ENCODE results near the gene OVCA2.

The OVCA2 gene

DNA sequence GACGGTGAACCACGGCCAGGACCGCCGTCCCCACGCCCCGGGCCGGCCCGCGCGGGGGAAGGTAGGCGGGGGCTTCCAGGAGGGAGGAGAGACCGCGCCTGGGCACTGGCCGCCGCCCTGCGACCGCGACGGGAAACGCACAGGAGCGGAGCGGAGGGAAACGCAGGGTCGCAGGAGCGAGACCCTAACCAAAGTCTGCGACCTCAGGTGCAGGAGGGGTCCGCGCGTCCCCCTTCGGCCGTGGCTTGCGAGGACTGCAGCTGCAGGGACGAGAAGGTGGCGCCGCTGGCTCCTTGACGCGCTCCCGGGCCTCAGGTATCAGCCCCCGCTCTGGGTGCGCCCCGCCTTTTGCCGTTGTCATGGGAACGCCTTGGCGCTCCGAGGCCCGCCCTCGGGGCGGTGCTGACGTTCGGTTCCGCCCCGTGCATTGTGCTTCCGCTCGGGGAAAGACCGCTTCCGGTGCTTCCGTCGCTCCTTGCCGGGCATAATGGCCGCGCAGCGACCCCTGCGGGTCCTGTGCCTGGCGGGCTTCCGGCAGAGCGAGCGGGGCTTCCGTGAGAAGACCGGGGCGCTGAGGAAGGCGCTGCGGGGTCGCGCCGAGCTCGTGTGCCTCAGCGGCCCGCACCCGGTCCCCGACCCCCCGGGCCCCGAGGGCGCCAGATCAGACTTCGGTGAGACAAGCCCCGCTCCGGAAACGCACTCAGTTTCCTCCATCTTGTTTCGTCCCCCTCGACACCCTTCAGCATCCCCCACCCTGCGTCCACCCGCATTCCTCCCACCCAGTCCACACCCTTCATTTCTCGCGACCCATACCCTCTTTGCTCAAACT lies at the start of gene OVCA2:
Gene OVCA2, plus strand, starts transcription at position 462 of the 829 bp plus-strand sequence. Its CDS starts 26 bp downstream, at position 488.
- in situ Hi-C loops (cut with HindIII; ENCODE audit: low sequenced_read_pairs) = no loop called here

DNA sequence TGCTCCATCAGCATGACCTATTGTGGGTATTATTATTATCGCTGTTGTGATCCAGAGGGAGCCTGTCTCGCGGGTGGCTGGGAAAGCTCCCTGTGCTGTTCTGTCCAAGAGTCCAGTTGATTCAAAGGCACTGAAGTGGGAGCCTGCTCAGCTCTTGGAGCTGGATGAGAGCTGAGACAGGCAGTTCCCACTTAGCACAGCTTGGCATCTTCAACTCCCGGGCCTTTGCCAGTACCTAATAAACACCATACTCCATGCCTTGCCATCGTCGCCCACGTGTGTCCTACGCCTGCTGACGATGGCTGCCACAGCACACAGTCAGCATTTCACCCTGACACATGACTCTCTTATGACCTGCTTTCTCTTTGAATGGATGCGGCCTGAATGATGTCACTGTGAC lies 49.3 kb upstream of the OVCA2 start:
- in situ Hi-C loops (cut with HindIII; ENCODE audit: low sequenced_read_pairs) = no loop called here

DNA sequence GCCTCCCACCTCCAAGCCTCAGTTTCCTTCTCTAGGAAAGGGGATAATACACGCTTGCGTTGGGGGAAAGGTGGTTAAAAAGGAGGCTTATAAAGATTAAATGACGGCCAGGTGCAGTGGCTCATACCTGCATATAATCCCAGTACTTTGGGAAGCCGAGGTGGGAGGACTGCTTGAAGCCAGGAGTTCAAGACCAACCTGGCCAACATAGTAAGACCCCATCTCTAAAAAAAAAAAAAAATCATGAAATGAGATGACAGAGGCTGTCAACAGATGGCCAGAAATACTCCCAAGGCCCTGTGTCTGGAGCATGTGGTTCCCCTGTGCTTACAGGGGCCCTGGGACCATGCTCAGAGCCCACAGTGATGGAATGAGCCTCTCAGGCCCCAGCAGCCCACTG lies 47.1 kb upstream of the OVCA2 start:
- in situ Hi-C loops (cut with HindIII; ENCODE audit: low sequenced_read_pairs) = no loop called here

DNA sequence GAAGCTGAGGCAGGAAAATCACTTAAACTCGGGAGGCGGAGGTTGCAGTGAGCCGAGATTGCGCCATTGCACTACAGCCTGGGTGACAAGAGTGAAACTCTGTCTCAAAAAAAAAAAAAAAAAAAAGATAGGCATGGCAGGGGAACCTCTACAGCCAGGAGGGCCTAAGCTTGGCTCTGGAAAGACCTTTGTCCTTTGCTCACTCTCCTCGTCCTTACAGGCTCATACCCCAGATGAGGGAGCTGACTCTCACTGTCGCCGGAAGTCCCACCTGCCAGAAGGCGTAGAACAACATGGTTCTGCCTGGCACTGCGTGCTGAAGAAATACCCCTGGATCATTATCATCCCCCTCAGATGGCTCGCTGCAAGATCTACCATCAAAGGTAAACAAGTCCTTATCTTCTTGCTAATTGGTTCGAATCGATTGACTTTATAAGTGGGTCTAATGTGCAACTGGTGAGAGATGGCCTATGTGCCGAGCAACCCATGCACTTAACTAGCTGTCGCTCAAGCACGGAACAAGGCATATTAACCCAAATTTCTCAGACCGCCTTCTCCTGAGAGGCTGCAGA lies 46.4 kb upstream of the OVCA2 start:
- in situ Hi-C loops (cut with HindIII; ENCODE audit: low sequenced_read_pairs) = no loop called here

DNA sequence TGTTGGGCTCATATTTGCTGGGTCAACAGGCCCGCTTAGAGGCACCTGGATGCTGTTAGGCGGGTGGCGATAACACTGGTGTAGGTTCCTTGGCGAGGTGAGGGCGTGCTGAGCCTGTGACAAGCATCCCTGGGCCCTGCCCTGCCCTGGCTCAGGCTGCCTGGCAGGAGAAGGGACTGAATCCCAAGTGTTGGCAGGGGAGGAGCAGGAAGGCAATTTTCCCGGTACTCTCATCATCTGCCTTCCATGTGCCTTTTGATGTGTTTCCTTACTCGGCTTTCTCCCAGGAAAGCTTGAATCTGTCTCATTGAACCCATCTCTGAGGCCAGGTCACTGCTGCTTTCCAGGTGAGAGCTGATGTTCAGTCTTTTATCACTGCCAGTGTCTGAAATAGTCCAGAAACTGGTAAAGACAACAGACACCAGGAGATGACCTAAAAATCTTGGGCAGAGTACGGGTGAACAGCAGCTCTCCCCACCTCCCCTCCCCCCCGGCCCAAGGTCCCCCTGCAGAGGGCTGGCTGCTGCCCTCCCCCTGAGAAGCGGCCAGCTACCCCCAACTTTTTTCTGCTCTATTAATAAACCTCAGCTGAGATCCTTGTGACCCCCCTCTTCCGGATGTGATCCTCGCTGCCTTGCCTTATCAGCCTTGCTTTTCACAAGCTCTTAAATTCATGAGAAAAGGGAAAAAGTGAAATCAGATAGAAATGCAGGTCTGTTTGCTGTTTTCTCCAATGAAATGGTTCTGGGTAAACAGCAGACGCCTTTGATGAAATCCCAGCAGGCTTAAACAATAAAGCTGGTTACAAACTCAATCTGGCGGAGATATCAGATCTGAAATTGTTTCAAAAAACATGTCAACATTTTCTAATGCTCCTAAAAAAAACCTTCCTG lies 45.7 kb upstream of the OVCA2 start:
- in situ Hi-C loops (cut with HindIII; ENCODE audit: low sequenced_read_pairs) = no loop called here

DNA sequence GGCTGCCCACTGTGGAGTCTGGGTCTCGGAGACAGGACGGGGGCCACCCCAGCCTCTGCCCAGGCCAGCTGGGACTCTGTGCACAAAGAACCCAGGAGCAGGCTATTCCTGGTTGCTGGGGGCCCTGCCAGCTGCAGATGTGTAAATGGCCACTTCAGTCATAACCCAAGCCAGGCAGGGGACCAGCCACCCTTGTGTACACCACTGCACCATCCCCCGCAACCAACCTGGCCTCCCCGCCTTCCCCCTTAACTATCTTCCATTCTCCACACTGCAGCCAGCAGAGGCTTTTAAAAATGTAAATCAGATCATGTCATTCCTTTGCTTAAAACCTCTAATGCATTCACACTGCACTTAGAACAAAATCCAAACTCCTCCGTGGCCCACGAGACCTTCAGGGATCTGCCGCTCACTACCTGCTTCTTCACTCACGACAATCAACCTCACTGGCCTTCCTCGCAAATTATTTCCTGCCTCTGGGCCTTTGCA lies 45.0 kb upstream of the OVCA2 start:
- in situ Hi-C loops (cut with HindIII; ENCODE audit: low sequenced_read_pairs) = no loop called here

DNA sequence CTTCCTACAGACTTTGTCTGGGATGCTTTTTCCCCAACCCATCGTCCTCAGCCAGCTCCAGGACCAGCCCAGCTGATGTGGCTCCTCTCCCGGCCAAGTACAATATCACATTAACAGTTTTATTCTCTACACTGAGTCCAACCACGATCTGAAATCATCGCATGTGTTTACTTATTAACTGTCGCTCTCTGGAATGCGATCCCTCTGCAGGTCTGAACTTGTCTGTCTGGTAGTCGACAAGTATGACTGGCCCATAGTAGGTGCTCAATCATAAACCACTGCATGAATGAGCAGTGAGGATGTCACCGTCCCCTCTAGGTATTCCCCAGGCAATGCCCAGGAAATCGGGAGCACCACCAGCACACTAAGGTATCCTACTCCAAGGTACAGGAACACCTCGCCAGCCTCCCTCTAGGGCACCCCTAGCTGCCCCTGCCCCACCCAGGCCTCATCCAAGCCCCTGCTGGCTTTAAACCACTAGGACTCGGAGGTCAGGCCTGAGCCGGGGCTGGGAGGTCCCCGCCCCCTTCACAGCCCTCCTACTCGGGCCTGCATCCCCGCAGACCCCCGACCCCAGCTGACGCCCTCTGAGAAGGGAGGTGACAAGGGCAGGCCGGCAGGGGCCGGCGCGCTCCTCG lies 44.4 kb upstream of the OVCA2 start:
- in situ Hi-C loops (cut with HindIII; ENCODE audit: low sequenced_read_pairs) = no loop called here

DNA sequence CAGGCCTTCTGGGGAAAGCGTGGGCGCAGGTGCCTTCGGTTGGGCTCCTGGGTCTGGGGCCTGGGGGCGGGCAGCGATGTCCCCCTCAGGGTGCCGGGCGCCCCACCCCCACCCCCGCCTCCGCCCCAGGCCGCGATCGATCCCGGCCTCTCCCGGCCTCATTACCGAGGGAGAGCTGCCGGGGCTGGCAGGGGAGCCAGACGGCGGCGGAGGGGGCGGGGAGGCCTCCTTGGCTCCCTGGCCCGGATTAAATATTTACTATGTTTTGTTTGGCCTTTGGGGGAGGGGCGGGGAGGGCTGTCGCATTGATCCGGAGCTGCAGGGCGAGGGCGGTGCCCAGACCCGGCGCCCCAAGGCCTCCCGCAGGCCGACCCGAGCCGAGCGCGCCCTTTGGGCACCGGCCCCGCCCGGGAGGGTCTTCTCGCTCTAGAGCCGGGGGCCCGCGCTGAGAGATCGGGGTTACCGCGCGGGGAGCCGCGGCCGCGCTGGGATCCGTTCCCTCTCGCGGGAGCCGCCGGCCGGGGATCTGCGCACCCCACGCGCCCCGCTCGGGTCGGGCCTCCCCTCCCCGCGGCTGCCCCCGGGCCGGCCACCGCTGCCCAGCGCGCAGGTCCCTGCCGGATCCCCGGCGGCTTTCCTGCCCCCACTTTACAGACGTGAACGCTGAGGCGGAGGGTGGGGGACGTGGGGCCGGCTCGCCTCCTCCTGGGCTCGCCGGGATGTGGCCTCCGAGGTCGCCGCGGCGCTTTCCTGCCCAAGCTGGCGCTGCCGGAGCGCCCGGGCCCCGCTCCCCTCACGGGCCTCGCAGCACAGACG lies 43.7 kb upstream of the OVCA2 start:
- in situ Hi-C loops (cut with HindIII; ENCODE audit: low sequenced_read_pairs) = no loop called here

DNA sequence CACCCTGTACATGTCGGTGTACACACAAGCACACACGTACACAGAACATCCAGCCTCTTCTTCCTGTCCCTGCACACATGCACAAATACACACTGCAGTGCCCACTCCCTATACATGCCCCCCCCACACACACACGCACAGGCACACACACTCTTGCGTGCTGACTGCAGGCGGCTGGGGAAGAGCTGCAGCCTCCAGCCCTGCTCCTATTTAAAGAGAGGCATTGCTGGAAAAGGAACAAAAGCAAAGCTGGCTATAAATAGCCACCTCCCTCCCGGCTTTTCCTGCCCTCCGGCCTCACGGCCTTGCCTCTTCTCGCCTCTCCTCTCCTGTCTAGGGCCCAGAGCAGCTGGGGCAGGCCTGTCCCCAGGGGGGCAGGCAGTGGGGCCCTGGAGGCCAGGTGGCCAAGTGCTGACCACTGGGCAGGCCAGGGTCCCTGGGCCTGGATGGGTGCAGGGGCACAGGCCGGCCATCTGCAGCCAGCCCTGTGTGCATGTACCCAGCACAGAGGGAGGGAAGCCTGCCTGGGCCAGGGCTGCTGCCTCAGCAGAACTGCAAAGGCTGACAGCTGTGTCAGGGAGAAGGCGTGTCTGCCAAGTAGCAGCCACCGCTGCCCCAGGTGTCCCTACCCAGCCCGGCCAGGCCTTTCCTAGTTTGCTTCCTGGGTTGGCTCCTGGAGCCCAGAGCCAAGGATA lies 42.1 kb upstream of the OVCA2 start:
- in situ Hi-C loops (cut with HindIII; ENCODE audit: low sequenced_read_pairs) = no loop called here

DNA sequence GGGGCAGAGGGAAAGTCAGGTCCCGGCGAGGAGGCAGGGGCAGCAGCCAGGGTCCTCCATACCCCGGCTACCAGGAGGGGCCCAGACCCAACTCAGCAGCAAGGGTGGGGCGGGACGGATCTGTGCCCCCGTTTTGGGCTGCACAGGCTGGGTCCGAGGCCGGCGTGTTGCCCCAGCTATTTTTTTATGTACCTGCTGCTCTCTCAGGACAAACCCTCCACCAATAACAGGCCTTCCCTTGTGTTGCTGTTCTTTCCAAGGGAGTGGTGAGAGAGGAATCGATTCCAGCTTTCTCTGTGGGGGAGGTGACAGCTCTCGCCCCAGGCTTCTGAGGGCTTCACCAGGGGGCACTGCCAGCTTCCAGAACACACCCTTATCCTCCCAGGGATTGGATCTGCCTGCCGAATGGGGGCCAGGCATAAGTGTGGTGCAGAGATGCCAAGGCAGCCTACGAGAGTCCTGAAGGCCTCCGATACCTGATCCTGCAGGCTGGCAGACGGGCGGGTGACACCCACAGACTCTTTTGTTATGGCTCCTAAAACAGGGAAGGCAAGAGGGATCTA lies 39.0 kb upstream of the OVCA2 start:
- in situ Hi-C loops (cut with HindIII; ENCODE audit: low sequenced_read_pairs) = no loop called here

DNA sequence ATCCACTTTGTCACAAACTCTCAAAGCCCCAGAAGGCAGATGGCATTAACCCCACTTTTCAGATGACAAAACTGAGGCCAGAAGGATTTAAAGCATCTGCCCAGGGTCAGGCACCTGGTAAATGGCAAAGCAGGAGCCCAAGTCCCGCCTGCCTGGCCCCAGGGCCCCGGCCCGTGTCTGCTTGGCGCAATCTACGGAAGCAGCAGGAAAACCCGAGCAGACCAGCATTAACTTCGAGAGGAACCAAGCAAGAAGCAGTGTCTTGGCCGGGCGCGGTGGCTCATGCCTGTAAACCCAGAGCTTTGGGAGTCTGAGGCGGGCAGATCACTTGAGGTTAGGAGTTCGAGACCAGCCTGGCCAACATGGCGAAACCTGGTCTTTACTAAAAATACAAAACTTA lies 38.3 kb upstream of the OVCA2 start:
- in situ Hi-C loops (cut with HindIII; ENCODE audit: low sequenced_read_pairs) = no loop called here

DNA sequence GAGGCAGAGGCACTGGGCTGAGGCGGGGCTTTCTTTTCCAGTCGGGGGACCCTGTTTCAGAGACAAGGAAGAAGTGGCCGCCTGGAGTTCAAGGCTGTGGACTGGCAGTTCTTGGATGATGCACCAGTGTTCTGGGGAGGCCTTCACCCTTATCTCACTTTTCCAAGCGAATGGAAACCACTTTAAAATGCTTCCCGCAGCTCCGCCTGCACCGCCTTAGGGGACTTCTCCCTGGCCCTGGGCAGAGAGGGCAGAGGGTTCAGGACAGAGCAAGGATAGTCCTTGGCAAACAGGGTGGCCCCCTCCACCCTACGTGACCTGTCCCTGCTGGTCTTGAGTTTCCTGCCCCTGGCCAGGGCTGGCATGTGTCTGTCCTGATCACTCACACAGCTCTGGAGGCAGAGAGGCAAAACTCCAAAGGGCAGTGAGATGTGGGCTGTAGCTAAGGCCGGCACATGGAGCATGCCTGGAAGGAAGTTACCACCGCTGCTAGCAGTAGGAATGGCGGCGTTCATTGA lies 37.3 kb upstream of the OVCA2 start:
- in situ Hi-C loops (cut with HindIII; ENCODE audit: low sequenced_read_pairs) = no loop called here

DNA sequence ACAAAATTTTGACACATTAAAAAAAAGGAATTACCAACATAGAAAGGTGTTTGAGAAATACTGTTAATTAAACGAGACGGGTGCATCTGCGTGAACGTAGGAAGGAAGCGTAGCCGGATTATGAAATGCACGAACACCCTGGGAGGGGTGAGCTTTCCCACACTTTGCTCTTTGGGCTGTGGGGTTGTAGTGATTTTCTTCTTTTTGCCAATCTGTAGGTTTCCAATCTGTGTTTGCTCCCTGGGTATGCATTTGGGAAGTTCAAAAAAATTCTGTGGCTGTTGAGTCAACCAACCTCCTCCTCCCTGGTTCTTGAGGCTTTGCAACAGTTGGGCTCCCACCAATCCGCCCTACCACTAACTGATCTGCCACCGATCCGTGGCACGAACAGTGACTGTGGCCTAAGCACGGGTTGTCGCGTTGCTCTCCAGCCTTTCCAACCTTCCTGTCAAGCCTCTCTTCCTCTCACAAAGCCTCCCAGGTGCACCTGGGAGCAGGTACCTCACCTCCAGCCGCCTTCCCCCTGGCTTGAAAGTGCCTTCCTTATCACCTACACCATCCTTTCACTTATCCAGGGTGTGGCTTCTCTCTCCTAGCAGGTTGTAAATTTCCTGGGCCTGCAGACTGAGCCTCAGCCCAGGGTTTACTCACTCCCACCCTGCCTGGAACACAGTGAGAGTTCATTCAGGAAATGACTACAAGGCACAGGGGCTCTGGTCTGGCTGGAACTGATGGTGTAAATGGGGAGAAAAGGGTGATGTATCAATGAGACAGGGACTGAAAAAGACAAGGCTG lies 33.3 kb upstream of the OVCA2 start:
- in situ Hi-C loops (cut with HindIII; ENCODE audit: low sequenced_read_pairs) = no loop called here

DNA sequence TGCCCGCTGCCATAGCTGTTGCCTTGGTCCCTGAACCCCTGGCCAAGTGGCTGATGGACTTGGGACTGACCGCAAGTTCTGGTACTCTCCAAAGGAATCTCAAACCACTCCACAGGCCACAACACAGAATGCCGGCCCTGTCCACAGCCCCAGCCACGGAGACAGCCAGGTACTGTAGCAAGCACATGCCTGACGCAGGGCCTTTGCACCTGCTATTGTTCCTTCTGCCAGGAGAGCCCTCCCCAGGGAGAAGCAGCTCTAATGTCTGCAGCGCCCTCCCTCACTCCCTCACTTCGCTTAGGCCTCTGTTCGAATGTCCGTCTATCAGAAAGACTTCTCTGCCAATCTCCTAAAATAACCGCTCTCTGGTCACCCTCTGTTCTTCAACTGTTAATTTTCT lies 32.1 kb upstream of the OVCA2 start:
- in situ Hi-C loops (cut with HindIII; ENCODE audit: low sequenced_read_pairs) = no loop called here

DNA sequence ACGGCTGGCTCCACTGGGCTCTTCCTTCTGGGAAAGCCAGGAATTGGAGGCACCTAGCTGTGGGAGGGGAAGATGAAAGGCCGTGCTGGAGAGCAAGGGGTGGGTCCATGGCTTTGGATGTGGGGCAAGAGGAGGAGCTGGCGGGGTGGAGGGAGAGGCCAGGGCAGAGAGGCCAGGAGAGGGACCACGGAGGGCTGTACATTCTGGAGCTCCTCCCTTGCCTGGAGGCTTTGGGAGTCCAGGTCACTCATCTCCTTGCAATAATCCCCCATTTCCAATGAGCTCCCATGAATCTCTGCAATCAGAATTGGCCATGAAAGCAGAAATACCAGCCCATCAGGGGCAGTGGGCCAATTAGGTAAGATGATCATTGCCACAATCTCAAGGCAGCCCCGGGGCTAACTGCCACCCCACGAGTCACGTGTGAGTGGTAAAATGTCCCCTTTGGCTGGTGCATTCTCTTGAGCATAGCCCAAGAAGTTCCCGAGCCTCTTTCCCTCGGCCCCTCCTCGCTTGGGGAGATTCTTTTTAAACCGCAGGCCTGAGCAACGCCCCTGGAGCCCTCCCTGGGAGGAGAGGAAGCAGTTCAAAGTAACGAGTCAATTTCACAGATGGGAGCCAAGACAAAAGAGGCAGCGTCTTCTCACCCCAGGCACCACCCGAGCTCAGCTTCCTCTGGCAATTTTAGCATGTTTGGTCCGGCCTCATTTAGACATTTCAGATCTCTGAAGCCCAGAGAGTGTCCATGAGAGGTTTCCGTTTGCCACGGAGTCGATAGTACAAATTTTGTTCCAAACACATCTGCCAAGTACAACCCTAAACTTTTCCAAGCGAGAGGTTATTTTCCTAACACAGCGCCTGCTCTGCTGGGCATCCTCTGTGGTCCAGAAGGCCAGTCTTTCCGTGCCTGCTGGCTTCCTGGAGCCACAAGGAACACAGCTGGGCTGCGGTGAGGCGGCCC lies 30.1 kb upstream of the OVCA2 start:
- in situ Hi-C loops (cut with HindIII; ENCODE audit: low sequenced_read_pairs) = no loop called here

DNA sequence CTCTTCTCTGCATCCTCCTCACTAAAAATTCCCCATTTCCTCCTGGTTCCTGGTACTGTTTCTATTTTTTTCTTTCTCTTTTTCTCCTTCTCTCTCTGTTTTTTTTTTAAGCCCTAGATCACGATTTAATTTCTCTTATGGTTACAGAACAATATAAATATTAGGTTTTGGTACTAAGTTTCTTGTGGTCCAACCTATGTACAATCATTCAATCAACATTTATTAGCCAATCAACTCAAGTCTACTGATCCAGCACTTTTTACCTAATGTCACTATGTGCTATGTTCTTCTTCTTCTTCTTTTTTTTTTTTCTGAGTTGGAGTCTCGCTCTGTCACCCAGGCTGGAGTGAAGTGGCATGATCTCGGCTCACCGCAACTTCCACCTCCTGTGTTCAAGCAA lies 29.3 kb upstream of the OVCA2 start:
- in situ Hi-C loops (cut with HindIII; ENCODE audit: low sequenced_read_pairs) = no loop called here
